Measurements from ENCODE around the gene SPATA18.

DNA sequence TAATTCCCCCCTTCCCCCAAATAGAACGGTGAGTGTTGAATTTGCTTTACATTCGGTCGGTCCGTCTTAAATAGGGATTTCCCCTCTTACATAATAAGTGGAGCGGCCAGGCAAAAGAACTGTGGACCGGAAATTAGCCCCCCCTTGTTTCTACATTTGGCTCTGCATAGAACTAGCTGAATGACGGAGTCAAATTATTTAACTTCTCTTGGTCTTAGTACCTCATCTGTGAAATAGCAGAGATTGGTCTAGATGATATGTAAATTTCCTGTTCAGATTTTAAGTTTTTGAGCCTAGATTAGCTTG is 1.3 kb downstream of the SPATA18 start:
- TF ChIP-seq MXI1 (conservative IDR thresholded peaks at IDR 0.05; ENCODE audit: poor library complexity, severe bottlenecking): no peak
- TF ChIP-seq, protein P1, sequence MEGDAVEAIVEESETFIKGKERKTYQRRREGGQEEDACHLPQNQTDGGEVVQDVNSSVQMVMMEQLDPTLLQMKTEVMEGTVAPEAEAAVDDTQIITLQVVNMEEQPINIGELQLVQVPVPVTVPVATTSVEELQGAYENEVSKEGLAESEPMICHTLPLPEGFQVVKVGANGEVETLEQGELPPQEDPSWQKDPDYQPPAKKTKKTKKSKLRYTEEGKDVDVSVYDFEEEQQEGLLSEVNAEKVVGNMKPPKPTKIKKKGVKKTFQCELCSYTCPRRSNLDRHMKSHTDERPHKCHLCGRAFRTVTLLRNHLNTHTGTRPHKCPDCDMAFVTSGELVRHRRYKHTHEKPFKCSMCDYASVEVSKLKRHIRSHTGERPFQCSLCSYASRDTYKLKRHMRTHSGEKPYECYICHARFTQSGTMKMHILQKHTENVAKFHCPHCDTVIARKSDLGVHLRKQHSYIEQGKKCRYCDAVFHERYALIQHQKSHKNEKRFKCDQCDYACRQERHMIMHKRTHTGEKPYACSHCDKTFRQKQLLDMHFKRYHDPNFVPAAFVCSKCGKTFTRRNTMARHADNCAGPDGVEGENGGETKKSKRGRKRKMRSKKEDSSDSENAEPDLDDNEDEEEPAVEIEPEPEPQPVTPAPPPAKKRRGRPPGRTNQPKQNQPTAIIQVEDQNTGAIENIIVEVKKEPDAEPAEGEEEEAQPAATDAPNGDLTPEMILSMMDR (IDR thresholded peaks at IDR 0.05; ENCODE audit: poor library complexity, severe bottlenecking): no peak
- no peak for TF ChIP-seq SMC3 (conservative IDR thresholded peaks at IDR 0.05; ENCODE audit: poor library complexity)
- no peak for TF ChIP-seq TAF1 (IDR thresholded peaks at IDR 0.05; ENCODE audit: low read depth)

All from neural cell (in vitro differentiated cells).